ENCODE results near the gene SMYD3. TPM values are rescaled to one million over a fixed set of nuclear protein-coding genes. Genes with fewer than 3 reads are reported as not detected.

The SMYD3 gene
- total and polyA plus RNA-seq, 4 donors: 10.5 to 40.1 (median 32.5) TPM

GRCh38 chr1:246178717-246179311 is 328.3 kb downstream of the SMYD3 start:
- Histone ChIP-seq H3K9me3 (ENCODE audit: control insufficient read depth in 4 of 4, insufficient read depth in 3 of 4, low read length in 3 of 4) (peaks cover 0 to 3% (median 0%) of the 10 kb centered on the region in 4 donors), H3K27ac (ENCODE audit: low read depth in 1 of 2, low read length in 1 of 2) (no peak overlapping the region), H3K27me3 (ENCODE audit: control insufficient read depth in 3 of 3, insufficient read depth in 3 of 3, low read length in 2 of 3) (no peaks in the 10 kb centered on the region), H3K36me3 (ENCODE audit: control insufficient read depth in 4 of 4, insufficient read depth in 4 of 4, low read length in 4 of 4) (no peaks in the 10 kb centered on the region), H3K4me1 (ENCODE audit: control insufficient read depth in 5 of 5, insufficient read depth in 5 of 5, low read length in 5 of 5) (peaks cover 0 to 4% (median 3%) of the 10 kb centered on the region in 5 donors), H3K4me3 (no peak overlapping the region), H3K9ac (ENCODE audit: insufficient read depth in 1 of 2, low read length in 2 of 2) (no peak overlapping the region)
- no peak for TF ChIP-seq CTCF (IDR thresholded peaks at IDR 0.05; ENCODE audit: control extremely low read depth, extremely low read depth)
- DNase-seq (no peak), ATAC-seq (ENCODE audit: insufficient read depth, low FRiP score) (no peak)
- WGBS, 2 donors: 78 to 83% methylated on average over 6 of the region's 6 CpGs

- DNase-seq (peak in 1 of 3 donors; percentile 23), ATAC-seq (ENCODE audit: insufficient read depth, low FRiP score) (no peak)
- no peak for TF ChIP-seq CTCF (IDR thresholded peaks at IDR 0.05; ENCODE audit: control extremely low read depth, extremely low read depth)
- Histone ChIP-seq H3K27me3 (ENCODE audit: control insufficient read depth in 3 of 3, insufficient read depth in 3 of 3, low read length in 2 of 3) (no peaks in the 10 kb centered on the region), H3K4me3 (no peak overlapping the region), H3K4me1 (ENCODE audit: control insufficient read depth in 5 of 5, insufficient read depth in 5 of 5, low read length in 5 of 5) (peaks cover 0 to 4% (median 3%) of the 10 kb centered on the region in 5 donors), H3K36me3 (ENCODE audit: control insufficient read depth in 4 of 4, insufficient read depth in 4 of 4, low read length in 4 of 4) (no peaks in the 10 kb centered on the region), H3K9me3 (ENCODE audit: control insufficient read depth in 4 of 4, insufficient read depth in 3 of 4, low read length in 3 of 4) (peaks cover 0 to 3% (median 0%) of the 10 kb centered on the region in 4 donors), H3K27ac (ENCODE audit: low read depth in 1 of 2, low read length in 1 of 2) (no peak overlapping the region), H3K9ac (ENCODE audit: insufficient read depth in 1 of 2, low read length in 2 of 2) (no peak overlapping the region)
- 84 to 87% methylated on average over 11 of the region's 11 CpGs for WGBS, 2 donors
Observed at GRCh38 chr1:246176126-246177024, 330.7 kb downstream of the SMYD3 start.

- no peak for TF ChIP-seq CTCF (IDR thresholded peaks at IDR 0.05; ENCODE audit: control extremely low read depth, extremely low read depth)
- ATAC-seq (ENCODE audit: insufficient read depth, low FRiP score): no peak
- Histone ChIP-seq H3K27ac (ENCODE audit: low read depth in 1 of 2, low read length in 1 of 2) (no peak overlapping the region), H3K4me1 (ENCODE audit: control insufficient read depth in 5 of 5, insufficient read depth in 5 of 5, low read length in 5 of 5) (no peaks in the 10 kb centered on the region), H3K4me3 (no peak overlapping the region), H3K36me3 (ENCODE audit: control insufficient read depth in 4 of 4, insufficient read depth in 4 of 4, low read length in 4 of 4) (no peaks in the 10 kb centered on the region), H3K27me3 (ENCODE audit: control insufficient read depth in 3 of 3, insufficient read depth in 3 of 3, low read length in 2 of 3) (no peaks in the 10 kb centered on the region), H3K9me3 (ENCODE audit: control insufficient read depth in 4 of 4, insufficient read depth in 3 of 4, low read length in 3 of 4) (no peaks in the 10 kb centered on the region), H3K9ac (ENCODE audit: insufficient read depth in 1 of 2, low read length in 2 of 2) (no peak overlapping the region)
- 94 to 95% methylated on average over 8 of the region's 8 CpGs for WGBS, 2 donors
- DNase-seq: no peak
Observed at GRCh38 chr1:246170574-246171261, 336.4 kb downstream of the SMYD3 start.
